ENCODE measurements around the gene GRK7. TPM values are rescaled to one million over a fixed set of nuclear protein-coding genes. Genes with fewer than 3 reads are reported as not detected.
"Not testable (repeated sequence)": the region's sequence is repeated elsewhere in the genome, so short reads cannot be mapped to it uniquely, and the experiment has no call there.

The GRK7 gene
- total RNA-seq, 3 donors from 2014 or later = not detected

DNA sequence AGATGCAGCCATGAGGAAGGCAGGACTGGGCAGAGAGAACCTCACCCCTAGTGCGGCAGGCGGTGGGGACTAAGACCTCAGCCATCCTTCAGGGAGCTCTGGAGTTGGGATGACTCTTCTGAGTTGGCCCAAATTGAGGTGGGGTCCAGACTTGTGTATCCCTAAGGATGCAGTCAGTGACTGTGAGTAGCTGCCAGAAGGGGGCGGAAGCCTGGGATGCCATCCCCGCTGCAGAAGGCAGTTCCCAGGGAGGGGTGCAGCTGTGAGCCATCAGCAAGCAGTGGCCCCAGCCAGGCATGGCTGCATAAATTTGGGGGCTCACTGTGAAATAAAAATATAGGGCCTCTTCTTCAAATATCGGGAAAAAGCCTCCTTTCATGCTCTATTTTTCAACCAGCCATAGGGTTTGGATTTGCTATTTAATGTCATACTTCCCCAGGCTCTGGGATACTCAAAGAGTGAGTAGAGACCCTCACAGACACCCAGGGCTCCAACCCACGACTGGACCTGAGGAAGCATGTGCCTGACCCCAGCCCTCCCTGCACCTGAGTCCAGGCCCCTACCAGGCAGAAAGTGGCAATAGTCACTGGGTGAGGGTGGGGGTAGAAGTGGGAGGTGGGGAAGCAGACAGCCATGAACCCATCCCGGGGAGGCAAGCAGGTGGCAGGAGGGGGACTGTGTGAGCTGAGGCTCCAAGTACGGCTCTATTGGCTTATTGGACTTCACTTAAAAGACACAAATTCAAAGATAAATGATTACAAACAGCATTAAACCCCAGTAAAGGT lies 30.5 kb downstream of the GRK7 start:
- DNase-seq (no peak), ATAC-seq (no peak)
- Mint-ChIP-seq H3K36me3 (ENCODE audit: insufficient read depth) (no peaks in the 10 kb centered on the region), H3K9me3 (no peaks in the 10 kb centered on the region), H3K4me3 (no peak overlapping the region), H3K4me1 (ENCODE audit: low read depth) (peaks cover 49% of the 10 kb centered on the region), H3K27me3 (ENCODE audit: low read depth) (no peaks in the 10 kb centered on the region)

DNA sequence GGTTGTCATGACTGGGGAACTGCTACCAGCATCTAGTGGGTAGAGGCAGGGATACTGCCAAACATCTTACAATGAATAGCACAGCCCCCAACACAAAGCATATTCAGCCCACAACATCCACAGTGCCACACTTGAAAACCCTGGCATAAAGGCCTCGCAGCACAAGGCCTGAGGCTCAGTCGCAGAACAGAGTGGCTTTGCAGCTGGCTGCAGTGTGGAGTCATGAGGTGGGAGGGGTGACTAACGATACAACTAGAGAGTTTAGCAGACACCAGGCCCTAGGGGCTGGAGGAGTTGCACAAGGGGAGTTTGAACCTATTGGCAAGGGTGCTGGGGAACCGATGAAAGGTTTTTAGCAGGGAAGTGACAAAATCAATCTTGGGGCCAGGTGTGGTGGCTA lies 32.1 kb downstream of the GRK7 start:
- no peaks in the 10 kb centered on the region for H3K27me3 Mint-ChIP-seq (ENCODE audit: low read depth)
- DNase-seq (no peak), ATAC-seq (no peak)
- H3K4me3 Mint-ChIP-seq = peak overlapping the region; percentile 24
- peaks cover 59% of the 10 kb centered on the region for H3K4me1 Mint-ChIP-seq (ENCODE audit: low read depth)
- H3K36me3 Mint-ChIP-seq (ENCODE audit: insufficient read depth) = no peaks in the 10 kb centered on the region
- no peaks in the 10 kb centered on the region for H3K9me3 Mint-ChIP-seq

DNA sequence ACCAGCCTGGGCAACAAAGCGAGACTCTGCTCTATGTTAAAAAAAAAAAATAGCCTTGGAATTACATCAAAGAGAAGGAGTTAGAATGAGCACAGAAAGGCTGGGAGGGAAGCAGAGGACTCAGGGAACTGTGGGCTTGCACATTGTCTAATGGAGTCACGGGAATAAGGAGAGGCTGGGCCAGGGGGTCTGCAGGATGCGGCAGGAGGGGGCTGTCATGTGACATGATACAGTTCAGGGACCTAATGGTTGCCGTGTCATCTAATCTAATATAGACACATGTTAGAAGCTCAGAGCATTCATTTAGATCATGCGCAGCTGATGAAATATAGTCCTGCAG lies 32.5 kb downstream of the GRK7 start:
- H3K4me1 Mint-ChIP-seq (ENCODE audit: low read depth) = peaks cover 59% of the 10 kb centered on the region
- no peaks in the 10 kb centered on the region for H3K36me3 Mint-ChIP-seq (ENCODE audit: insufficient read depth)
- no peak for DNase-seq
- no peaks in the 10 kb centered on the region for H3K27me3 Mint-ChIP-seq (ENCODE audit: low read depth)
- H3K4me3 Mint-ChIP-seq = peak overlapping the region; percentile 24
- ATAC-seq = no peak
- no peaks in the 10 kb centered on the region for H3K9me3 Mint-ChIP-seq

DNA sequence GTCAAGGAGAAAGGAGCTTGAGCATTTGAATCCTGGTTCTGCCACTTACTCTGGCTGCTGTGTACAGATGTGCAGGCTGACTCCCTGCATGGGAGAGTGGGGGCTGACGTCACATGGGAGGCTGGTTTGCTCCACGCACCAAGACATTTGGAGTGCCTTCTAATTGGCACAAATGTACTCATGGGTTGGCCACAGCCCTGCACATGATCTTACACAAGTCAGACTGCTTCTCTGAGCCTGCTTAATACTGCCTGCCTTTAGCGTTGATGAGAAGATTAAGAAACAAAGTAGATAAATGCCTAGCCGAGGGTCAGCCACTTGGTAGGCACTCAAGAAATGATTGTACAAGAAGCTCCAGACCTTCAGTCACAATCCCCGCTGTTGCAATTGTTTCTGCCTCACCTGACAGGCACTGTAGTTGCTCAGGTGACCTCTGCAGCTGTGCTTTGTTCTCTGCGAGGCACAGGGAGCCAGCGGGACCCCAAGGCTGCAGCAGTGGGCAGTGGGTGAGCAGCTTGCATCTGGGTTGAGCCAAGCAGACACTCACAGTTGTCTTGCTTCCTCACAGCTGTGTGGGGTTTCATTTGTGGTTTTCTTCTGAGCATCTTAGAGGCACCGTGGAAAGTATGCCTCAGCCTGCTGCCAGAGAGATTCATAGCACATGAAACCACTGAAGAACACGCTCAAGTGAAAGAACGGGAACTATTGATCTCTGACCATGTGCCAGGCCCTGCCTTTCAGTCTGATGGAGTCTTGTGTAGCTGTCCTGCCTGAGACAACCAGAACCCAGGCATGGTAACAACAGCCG lies 33.1 kb downstream of the GRK7 start:
- Mint-ChIP-seq H3K27me3 (ENCODE audit: low read depth) (no peaks in the 10 kb centered on the region), H3K36me3 (ENCODE audit: insufficient read depth) (no peaks in the 10 kb centered on the region), H3K4me3 (peak overlapping the region; percentile 77), H3K9me3 (no peaks in the 10 kb centered on the region), H3K4me1 (ENCODE audit: low read depth) (peaks cover 59% of the 10 kb centered on the region)
- ATAC-seq (peak; percentile 88), DNase-seq (peak; percentile 65)

DNA sequence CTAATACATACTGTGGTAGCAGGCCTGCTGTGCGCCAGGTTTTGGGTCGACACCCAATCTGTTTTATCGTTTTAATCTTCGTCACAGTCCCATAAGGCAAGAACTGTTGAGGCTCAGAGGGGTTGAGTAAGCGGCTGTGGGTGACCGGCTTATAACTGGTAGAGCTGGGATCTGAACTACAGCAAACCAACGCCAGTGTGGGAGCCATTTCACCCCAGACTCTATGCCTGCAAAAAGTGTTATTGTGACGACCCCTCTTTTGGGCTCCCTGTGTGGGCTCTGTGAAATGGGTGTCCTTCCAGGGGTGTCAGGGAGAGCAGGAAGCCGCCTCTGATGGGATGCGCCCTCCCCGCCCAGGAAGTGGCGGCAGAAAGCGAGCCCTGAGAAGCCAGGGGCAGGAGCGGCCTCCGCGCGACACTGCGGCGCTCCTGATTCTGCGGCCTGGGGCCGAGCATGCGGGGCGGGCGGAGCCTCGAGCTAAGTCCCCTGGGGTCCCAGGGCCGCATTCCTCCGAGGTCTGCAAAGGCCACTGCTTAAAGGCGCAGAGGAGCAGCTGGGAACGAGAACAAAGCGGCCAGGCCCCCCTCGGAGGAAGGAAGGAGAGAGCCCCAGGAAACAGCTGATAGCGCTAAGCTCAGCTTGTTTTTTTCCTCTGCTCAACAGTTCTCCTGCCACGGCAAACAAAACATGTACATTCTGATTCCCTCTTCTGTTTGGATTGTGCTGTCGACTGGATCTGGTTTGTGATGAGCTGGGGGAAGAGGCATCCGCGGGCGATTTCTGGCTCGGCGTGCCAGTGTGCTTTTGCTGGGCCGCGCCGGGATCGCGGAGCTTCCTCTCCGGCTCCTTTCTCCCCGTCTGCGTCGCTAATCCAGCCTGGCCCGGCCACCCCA lies 33.9 kb downstream of the GRK7 start:
- H3K9me3 Mint-ChIP-seq = no peaks in the 10 kb centered on the region
- DNase-seq (peak; percentile 8), ATAC-seq (peak; percentile 67 to 72)
- H3K27me3 Mint-ChIP-seq (ENCODE audit: low read depth) = no peaks in the 10 kb centered on the region
- H3K36me3 Mint-ChIP-seq (ENCODE audit: insufficient read depth) = no peaks in the 10 kb centered on the region
- H3K4me3 Mint-ChIP-seq = peak overlapping the region; percentile 77
- H3K4me1 Mint-ChIP-seq (ENCODE audit: low read depth) = peaks cover 59% of the 10 kb centered on the region

DNA sequence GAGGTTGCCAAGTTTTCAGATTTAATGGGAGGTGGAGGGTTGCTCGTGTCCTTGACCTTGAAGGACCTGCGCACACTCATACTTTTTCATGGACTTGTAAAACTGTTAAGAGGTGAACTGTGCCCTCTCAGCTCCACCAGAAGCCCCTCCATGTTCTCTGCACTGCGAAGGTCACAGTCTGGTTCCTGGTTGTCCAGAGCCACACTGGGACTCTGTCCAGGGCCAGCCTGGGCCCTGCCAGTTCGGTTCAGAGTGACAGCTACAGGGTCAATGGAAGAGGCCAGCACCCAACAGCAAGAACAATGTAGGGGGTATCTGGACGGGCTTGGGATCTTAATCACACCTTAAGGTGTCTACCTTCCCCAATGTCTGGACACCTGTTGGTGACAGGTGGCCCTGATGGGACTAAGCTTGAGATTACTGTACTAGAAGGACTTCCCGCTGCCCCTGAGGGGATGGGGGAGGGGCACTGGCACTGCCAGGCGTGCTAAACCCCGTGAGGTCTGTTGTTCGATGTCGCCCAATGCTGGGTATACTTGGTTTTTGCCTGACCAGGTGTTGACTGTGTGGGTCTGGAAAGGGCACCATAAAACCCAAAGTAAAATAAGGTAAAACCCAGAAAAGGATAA lies 34.7 kb downstream of the GRK7 start:
- ATAC-seq (no peak), DNase-seq (no peak)
- peaks cover 4% of the 10 kb centered on the region for H3K27me3 Mint-ChIP-seq (ENCODE audit: low read depth)
- H3K4me3 Mint-ChIP-seq = peak overlapping the region; percentile 77
- peaks cover 59% of the 10 kb centered on the region for H3K4me1 Mint-ChIP-seq (ENCODE audit: low read depth)
- no peaks in the 10 kb centered on the region for H3K9me3 Mint-ChIP-seq
- H3K36me3 Mint-ChIP-seq (ENCODE audit: insufficient read depth) = no peaks in the 10 kb centered on the region

DNA sequence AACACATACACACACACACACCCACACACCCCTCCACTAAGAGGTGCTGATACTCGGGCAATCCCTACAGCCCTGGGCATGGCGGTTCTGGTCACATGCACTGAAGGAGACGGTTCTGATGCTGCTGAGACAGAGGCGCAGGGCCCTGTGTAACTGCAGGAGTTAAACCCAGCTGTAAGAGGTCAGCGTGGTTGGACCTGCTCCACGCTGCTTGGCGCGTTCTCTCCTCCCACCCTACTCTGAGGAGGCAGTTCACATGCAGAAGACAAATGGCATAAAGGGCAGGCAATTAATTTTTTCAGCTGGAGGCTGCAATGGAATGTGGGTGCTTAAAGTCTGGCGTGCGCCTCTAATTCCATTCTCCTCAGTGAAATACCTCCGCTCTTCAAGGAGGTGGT lies 35.2 kb downstream of the GRK7 start:
- H3K4me1 Mint-ChIP-seq (ENCODE audit: low read depth) = peaks cover 59% of the 10 kb centered on the region
- ATAC-seq (no peak), DNase-seq (no peak)
- peaks cover 4% of the 10 kb centered on the region for H3K27me3 Mint-ChIP-seq (ENCODE audit: low read depth)
- no peaks in the 10 kb centered on the region for H3K9me3 Mint-ChIP-seq
- no peak overlapping the region for H3K4me3 Mint-ChIP-seq
- no peaks in the 10 kb centered on the region for H3K36me3 Mint-ChIP-seq (ENCODE audit: insufficient read depth)

DNA sequence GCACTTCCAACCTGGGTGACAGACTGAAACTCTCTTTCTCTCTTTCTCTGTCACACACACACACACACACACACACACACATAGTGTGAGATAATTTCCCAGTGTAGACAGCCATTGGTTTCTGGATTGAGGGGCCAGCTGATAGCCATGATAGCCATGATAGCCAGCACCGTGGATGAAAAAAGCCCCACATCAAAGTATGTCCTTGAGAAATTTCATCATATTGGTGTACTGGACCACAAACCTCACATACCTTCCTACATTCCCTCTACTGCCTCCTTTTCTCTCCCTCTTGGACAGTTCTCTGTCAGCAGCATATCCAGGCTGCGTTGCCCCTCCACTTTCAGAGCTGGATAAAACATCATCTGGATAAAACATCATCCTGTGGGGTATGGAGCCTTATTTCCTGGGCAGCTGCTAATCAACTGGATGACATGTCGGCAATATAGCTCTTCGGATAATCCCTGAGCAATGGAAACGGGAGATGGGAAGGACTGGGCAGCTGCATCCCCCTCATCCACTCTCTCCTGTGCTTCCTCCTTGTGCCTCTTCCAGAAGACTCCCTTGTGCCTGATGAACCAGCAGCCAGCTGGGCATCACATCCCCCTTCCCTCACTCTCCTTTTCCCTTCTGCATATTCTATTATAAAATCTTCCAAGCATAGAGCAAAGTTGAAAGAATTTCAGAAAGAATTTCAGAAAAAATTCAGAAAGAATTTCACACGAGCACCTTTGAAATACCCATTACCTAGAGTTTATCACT lies 39.3 kb downstream of the GRK7 start:
- Mint-ChIP-seq H3K27me3 (ENCODE audit: low read depth) (peaks cover 4% of the 10 kb centered on the region), H3K9me3 (no peaks in the 10 kb centered on the region), H3K4me3 (no peak overlapping the region), H3K36me3 (ENCODE audit: insufficient read depth) (no peaks in the 10 kb centered on the region), H3K4me1 (ENCODE audit: low read depth) (peaks cover 21% of the 10 kb centered on the region)
- no peak for ATAC-seq
- DNase-seq = no peak

DNA sequence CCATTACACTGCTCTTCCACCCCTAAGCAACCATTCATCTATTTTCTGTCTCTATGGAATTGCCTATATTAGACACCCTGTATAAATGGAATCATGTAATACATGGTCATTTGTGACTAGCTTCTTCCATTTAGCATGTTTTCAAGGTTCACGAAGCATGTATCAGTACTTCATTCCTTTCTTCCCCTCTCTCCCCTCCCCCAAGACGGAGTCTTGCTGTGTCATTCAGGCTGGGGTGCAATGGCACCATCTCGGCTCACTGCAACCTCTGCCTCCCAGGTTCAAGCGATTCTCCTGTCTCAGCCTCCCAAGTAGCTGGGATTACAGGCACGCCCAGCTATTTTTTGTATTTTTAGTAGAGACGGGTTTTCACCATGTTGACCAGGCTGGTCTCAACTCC lies 40.3 kb downstream of the GRK7 start:
- ATAC-seq; H3K9me3 Mint-ChIP-seq; H3K27me3 Mint-ChIP-seq (ENCODE audit: low read depth); H3K36me3 Mint-ChIP-seq (ENCODE audit: insufficient read depth); DNase-seq; H3K4me3 Mint-ChIP-seq: not testable (repeated sequence)
- H3K4me1 Mint-ChIP-seq (ENCODE audit: low read depth) = peaks cover 11% of the 10 kb centered on the region

DNA sequence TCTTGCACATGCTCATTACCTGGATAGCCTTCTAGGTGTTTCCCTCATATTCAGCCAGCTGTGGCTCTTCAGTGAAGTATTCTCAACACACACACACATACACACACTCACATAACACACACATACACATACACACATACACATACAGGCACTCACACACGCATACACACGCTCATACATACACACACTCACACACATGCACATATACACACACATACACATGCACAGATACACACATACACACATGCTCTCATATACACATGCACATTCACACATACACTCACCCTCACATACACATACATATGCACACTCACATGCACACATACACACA lies 41.2 kb downstream of the GRK7 start:
- no peak for ATAC-seq

DNA sequence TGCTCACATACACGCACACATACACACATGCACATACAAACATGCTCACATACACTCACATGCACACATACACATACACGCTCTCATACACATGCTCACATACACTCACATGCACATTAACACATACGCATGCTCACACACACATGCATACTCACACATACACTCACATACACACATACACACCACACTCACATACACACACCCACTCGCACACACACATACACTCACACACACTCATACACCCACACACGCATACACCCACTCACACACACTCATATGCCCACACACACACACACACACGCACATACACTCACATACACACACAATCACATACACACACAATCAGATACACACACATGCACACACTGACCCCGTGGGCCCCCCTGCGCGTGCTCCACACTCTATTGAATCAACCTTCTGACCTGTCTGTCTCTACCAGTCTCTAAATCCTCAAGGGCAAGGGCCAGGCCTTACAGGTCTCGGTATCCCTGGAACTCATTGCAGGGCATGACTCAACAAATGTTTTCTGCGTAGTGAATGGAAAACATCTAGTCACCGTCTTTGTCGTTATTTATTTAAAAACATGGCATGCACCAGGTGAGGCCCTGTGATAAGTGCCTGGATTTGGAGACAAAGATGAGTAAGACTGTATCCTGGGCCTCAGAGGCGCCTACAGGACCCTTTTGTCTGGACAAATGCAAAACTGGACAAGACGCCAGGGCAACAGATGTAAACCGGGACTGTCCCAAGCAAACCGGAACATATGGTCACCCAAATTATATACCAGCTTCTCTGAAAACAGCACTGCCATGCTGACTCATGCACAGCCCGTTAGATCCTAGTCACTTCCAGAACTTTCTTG lies 41.8 kb downstream of the GRK7 start:
- ATAC-seq = no peak

More for the DNA sequence above, 41.2 kb downstream of the GRK7 start:
- Mint-ChIP-seq H3K4me1 (ENCODE audit: low read depth) (peaks cover 5% of the 10 kb centered on the region), H3K27me3 (ENCODE audit: low read depth) (peaks cover 4% of the 10 kb centered on the region), H3K4me3 (no peak overlapping the region), H3K36me3 (ENCODE audit: insufficient read depth) (no peaks in the 10 kb centered on the region), H3K9me3 (no peaks in the 10 kb centered on the region)
- DNase-seq = no peak

DNA sequence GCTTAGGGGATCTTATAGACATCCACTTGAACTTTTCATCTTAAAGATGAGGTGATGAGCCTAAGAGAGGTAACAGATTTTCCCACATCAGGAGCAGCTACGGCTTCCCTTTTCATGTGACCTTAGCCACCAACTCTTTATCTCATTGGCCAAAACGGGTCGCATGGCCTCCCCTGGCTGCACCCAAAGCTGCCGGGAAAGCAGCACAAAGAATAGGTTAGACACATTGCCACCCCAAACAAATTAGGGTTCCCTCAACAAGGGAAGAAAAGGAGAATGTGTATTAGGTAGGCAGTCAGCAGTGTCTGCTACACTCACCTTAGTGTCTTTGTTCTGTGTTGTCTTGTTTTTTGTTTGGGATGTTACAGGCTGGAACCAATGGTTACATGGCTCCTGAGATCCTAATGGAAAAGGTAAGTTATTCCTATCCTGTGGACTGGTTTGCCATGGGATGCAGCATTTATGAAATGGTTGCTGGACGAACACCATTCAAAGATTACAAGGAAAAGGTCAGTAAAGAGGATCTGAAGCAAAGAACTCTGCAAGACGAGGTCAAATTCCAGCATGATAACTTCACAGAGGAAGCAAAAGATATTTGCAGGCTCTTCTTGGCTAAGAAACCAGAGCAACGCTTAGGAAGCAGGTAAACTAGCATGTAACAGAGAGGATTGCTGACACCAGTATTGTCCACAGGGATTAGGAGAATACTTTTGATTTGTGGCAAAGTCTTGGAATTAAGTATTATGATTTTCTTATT lies 44.2 kb downstream of the GRK7 start:
- no peak for DNase-seq
- Mint-ChIP-seq H3K27me3 (ENCODE audit: low read depth) (peaks cover 3% of the 10 kb centered on the region), H3K9me3 (no peaks in the 10 kb centered on the region), H3K4me3 (no peak overlapping the region), H3K4me1 (ENCODE audit: low read depth) (no peaks in the 10 kb centered on the region), H3K36me3 (ENCODE audit: insufficient read depth) (no peaks in the 10 kb centered on the region)
- ATAC-seq = no peak

More for the DNA sequence above, 41.8 kb downstream of the GRK7 start:
- no peak for DNase-seq
- Mint-ChIP-seq H3K9me3 (no peaks in the 10 kb centered on the region), H3K4me3 (no peak overlapping the region), H3K36me3 (ENCODE audit: insufficient read depth) (no peaks in the 10 kb centered on the region), H3K4me1 (ENCODE audit: low read depth) (no peaks in the 10 kb centered on the region), H3K27me3 (ENCODE audit: low read depth) (peaks cover 4% of the 10 kb centered on the region)
